Keratinocyte (primary cell): ENCODE results near the gene NTHL1.

Experiments
- CTCF ChIP-seq, 3 experiments: IDR thresholded peaks in 1 of 3; conservative IDR thresholded peaks in 1 of 3; optimal IDR thresholded peaks in 1 of 3; 2 replicates in 2 of 3; 3 replicates in 1 of 3; pipeline versions ENCODE3 to v1.5.1; 2011; ENCODE audit warnings: low read length in 3 of 3, mild to moderate bottlenecking in 3 of 3, moderate library complexity in 2 of 3, control low read depth in 1 of 3, inconsistent platforms in 1 of 3; ENCODE audit not compliant: insufficient read depth in 2 of 3; ENCODE audit errors: extremely low read depth in 1 of 3
- EZH2 ChIP-seq: IDR thresholded peaks from one replicate; pipeline ENCODE4 v1.6.1; 2012; ENCODE audit warnings: inconsistent platforms, mild to moderate bottlenecking, low read length, moderate library complexity

DNA sequence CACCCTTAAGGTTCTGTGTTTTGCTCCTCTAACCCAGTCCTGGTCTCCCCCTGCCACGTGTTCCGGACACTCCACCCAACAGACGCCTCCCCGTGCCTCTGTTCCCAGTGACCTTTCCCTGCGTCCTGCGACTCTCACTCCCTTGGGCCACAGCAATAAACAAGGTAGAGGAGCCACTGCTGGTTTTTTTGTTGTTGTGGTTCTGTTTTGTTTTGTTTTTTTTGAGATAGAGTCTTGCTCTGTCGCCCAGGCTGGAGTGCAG lies 31.8 kb downstream of the NTHL1 start:
- TF ChIP-seq CTCF (optimal IDR thresholded peaks at IDR 0.05 in 1 of 3, IDR thresholded peaks at IDR 0.05 in 1 of 3, conservative IDR thresholded peaks at IDR 0.05 in 1 of 3; ENCODE audit: extremely low read depth in 1 of 3, insufficient read depth in 2 of 3, low read length in 3 of 3) (no peak), EZH2 (no peak)
